AG10803 (cell line): ENCODE data around the gene DDX20.

Experiments
- DNase-seq: peaks from one replicate; pipeline ENCODE4 v3.0.0; 2010; ENCODE audit warnings: low read depth
- H3K4me3 ChIP-seq: 2 replicates; pipeline ENCODE4 v1.5.1; 2011; ENCODE audit warnings: mild to moderate bottlenecking, low read length, control low read depth
- CTCF ChIP-seq: conservative IDR thresholded peaks from 2 replicates; pipeline ENCODE4 v1.5.1; 2011; ENCODE audit warnings: mild to moderate bottlenecking, low read length, control low read depth, inconsistent platforms

DDX20 gene

GRCh38 chr1:111762332-111762731 lies 6.6 kb downstream of the DDX20 start:
- no peak for TF ChIP-seq CTCF
- DNase-seq, result no peak
- H3K4me3 ChIP-seq, result no peak overlapping the region

- no peak overlapping the region for H3K4me3 ChIP-seq
- DNase-seq, result no peak
- TF ChIP-seq CTCF, result no peak
These were observed 12.3 kb downstream of the DDX20 start for GRCh38 chr1:111768023-111768422.

GRCh38 chr1:111768625-111769024 lies 12.9 kb downstream of the DDX20 start:
- no peak for TF ChIP-seq CTCF
- DNase-seq, result no peak
- H3K4me3 ChIP-seq, result no peak overlapping the region

- DNase-seq, result peak; percentile 75
- TF ChIP-seq CTCF, result peak; percentile 92
- H3K4me3 ChIP-seq, result no peak overlapping the region
These were observed 13.9 kb downstream of the DDX20 start for GRCh38 chr1:111769517-111770146.

DNA sequence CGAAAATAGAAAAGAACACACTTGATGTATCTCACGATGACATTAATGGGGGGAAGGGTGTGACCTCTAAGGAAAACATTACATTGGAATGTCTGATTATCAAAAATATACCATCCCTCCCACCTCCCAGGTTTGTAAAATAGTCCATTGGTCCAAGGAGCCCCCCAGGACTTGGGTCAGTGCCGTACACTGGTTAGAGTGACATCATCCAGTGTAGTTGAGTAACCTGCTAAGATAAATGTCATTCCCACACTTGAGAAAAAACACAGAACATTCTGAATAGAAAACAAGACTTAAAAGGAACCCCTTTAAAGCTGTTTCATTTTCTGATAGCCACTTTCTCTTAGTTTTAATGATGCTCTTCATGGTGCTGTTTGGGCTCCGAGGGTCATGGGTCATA lies 15.2 kb downstream of the DDX20 start:
- DNase-seq, result no peak
- no peak for TF ChIP-seq CTCF
- no peak overlapping the region for H3K4me3 ChIP-seq

GRCh38 chr1:111775966-111776365 lies 20.3 kb downstream of the DDX20 start:
- TF ChIP-seq CTCF, result no peak
- H3K4me3 ChIP-seq, result no peak overlapping the region
- DNase-seq, result no peak

GRCh38 chr1:111776391-111776790 lies 20.7 kb downstream of the DDX20 start:
- no peak for TF ChIP-seq CTCF
- DNase-seq, result peak; percentile 61
- H3K4me3 ChIP-seq, result no peak overlapping the region
